HG02759 (cell line): ENCODE measurements around the gene IGFN1.
"Not testable (repeated sequence)": the region's sequence is repeated elsewhere in the genome, so short reads cannot be mapped to it uniquely, and the experiment has no call there.

Experiments used
- ATAC-seq: cut with Tn5 transposase; IDR thresholded peaks from one replicate; pipeline ENCODE4 v1.9.1; 2021; ENCODE audit warnings: mild to moderate bottlenecking, moderate library complexity; ENCODE audit not compliant: unreplicated experiment

Gene IGFN1

DNA sequence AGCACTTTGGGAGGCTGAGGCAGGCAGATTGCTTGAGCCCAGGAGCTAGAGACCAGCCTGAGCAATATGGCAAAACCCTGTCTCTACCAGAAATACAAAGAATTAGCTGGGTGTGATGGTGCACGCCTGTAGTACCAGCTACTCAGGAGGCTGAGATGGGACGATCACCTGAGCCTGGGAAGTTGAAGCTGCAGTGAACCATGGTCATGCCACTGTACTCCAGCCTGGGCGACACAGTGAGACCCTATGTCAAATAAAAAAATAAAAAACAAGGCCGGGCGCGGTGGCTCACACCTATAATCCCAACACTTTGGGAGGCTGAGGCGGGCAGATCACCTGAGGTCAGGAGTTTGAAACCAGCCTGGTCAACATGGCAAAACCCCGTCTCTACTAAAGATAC lies 27.6 kb upstream of the IGFN1 start:
- ATAC-seq, result not testable (repeated sequence)

DNA sequence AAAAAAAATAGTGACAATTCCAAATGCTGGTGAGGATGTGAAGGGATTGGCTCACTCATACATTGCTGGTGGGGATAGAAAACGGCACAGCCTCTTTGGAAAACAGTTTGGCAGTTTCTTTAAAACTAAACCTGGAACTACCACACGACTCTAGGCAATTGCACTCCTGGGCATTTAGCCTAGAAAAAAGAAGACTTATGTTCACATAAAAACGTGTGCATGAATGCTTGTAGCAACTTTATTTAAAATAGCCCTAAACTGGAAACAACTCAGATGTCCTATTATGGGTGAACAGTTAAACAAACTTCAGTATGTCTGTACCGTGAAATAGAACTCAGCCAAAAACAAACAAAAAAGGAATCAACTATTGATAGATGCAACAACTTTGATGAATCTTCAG lies 26.9 kb upstream of the IGFN1 start:
- ATAC-seq, result no peak

DNA sequence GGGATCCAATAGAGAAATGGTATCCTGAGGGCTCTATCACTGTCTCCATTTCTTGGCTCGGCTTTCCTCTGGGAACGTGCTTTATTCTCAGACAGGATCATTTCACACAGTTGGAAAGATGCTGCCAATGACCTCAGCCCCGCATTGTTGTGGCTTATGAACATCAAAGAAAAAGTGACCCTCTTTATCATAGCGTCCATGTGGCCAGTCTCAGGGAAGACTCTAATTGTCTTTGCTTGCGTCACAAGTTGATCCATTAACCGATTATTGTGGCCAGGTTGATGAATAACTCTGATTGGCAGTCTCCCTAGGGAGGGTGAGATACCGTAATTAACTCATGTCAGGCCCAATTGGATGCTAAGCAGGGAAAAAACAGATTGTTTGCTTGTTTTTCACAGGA lies 26.0 kb upstream of the IGFN1 start:
- no peak for ATAC-seq

DNA sequence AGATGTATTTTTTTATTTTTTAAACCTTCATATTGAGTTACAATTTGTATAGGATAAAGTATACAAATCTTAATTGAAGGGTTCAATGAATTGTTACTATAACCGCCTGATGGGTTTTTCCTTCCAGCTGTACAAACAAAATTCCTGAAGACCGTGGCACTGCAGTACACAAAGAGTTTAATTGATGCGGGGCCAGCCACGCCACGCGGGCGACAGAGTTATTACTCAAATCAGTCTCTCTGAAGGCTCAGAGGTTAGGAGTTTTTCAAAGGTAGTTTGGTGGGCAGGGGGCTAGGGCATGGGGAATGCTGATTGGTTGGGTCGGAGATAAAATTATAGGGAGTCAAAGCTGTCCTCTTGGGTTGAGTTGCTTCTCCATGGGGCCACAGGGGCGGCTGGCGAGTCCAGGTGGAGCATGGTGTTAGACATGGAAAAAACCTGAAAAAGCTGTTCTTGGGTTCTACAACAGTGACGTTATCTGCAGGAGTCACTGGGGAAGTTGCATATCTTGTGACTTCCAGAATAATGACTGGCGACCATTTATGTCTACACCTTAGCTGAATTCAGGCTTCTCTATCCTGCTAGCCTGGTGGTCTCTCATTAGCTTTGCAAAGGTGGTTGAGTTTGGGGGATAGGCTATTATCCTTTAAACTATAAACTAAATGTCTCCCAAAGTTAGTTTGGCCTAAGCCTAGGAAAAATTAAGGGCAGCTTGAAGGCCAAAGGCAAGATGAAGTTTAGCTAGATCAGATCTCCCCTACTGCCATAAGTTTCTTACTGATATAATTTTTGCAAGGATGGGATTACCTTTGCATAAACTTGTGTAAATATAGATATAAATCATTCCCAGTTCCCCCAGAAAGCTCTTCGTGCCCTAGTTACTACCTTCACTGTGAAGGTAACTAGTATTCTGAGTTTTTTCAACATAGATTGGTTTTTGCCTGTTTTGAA lies 23.3 kb upstream of the IGFN1 start:
- ATAC-seq, result no peak

DNA sequence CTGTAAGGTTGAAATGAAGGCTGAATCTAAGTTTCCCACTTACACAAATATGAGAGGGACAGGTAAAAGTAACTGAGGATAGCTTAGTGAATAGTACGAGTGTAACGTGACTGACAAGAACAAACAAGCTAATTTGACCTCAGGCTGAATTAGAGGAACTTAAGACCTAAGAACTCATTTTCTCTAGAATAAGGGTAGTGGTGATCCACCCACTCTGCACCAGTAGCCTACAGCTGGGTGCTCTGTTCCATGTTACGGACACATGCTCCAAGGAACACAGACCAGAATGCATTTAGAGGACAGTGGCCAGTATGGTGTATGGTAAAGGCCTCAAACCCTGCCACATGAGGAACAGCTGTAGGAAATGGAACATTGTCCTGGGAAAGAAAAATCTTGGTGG lies 21.4 kb upstream of the IGFN1 start:
- no peak for ATAC-seq

DNA sequence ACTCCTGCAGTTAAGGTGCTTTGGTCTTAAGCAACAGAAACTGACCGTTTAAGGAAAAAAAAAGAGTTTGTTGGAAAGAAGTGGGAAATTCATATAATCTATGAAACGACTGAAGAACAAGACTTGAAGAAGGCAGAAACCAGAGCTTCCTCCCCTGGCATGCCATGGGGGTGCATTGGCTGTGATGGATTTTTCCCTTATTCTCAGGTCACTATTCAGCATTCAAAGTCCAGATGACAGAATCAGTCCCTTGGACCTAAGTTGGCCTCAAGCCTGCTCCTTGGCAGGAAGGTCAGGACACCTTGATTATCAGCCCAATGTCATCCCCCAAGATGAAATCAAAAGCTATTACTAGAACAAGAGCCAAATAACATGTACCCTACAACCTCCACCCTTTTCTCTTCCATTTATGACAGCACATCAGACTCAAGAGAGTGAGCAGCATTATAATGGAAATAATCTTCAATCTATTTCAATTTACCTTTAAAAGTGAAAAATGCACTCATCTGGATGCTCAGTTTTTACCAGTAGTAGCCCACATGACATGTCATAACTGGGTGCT lies 20.6 kb upstream of the IGFN1 start:
- no peak for ATAC-seq

DNA sequence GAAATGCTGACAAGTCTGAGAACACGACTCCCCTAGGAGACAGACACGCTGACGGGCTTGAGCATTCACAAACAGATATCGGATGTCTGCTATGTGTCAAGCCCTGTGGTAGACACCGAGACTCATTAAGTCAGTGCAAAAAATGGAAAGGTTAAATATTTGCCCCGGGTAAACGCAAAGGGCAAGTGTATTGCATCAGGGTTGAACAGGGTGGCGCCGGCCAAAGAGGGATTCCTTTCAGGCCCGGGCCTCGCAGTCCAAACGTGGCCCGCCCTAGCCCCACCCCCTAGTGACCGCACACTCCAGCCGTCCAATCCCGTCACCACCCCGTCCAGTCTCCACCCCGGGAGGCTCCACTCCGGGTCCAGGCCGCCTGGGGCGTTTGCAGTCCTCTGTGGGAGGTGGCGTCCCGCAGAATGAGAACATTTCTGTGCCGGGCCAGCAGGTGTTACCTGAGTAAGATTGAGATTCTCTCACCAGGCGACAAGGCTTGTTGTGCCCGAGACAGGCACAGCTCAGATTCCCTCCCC lies 20.0 kb upstream of the IGFN1 start:
- peak; percentile 97 for ATAC-seq

DNA sequence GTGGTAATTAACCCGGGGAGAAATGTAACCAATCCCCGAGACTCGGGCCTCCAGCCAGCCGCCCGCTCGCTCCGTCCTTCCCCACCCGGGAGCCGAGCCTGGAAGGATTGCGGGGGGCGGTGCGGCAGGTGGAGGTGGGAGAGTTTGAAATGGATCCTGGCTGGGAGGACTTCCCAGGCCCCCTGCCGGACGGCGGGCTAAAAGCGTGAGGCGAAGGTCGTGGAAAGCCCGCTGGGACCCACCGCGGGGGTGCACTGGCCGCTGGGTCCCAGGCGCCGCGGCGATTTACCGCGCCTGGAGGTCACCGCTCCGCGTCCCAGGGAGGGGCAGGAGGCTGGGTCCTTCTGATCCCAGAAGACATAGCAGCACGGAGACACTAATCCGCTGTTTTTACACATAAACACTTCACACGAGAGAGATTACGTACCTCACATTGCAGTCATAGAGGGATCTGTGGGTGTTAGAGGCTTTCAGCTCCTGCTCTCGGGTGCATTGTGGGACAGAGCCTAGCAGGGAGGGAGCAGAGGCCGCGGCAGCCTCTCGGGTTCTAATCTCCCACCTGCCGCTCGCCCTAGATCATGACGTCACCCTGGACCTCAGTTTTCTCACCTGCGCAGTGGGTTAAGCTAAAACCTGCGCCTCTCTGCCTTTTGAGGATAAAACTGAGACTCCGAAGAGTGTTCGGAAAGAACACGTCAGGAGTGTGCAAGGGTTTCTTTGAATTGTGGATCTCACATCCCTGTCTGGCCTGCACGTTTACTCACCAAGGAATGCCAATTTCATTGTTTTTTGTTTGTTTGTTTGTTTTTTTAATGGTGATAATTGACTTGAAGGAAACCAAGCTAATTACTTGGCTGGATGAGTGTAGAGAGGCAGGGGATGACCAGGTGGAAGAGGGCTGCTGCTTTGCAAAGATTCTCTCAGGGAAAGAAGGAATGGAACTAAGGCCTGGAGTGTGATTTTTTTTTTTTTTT lies 19.3 kb upstream of the IGFN1 start:
- ATAC-seq, result peak; percentile 49

DNA sequence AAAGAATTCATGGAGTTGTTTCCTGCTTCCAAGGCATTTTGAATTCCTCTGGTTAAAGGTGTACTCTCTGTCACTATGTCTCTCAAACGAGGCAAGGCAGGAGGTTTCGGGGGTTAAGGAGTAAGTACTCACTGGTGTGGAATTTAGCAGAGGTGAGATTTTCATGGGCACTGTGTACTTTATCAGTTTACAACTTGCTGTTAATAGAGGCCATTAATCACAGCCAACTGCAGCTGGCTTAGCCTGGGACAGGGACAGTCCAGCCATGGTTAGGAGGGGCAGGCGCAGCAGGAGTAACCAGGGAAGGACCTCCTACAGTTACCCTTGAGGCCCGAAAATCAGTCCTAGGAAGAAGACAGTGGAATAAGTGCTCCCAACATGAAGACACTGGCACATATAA lies 18.3 kb upstream of the IGFN1 start:
- no peak for ATAC-seq

DNA sequence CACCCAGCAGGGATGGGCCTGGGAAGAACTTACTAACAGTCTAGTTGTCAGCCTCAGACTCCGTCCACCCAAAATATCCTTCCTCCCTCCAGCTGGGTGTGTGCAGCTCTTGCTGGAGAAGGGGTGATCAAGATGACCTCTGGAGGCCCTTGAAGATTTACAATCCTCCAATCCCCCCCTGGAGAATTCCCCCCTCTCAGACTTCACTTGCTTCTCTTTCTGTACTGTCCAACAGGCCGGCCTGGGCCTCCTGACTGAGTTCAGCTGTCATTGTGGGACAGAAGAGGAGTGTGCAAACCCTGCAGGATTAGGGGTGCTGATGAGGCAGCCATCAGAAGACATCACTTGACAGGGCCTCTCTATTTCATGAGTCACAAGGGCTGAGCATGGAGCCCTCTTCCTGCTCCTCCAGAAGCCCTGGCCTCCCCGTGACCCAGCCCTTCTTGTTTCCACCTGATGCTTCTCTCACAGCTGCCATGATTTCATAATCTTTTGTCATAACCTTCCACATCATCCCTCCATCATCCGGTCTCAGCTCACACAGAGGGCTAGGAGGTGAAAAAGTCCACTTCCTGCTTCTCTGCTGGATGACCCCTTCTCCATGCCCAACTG lies 17.5 kb upstream of the IGFN1 start:
- no peak for ATAC-seq

DNA sequence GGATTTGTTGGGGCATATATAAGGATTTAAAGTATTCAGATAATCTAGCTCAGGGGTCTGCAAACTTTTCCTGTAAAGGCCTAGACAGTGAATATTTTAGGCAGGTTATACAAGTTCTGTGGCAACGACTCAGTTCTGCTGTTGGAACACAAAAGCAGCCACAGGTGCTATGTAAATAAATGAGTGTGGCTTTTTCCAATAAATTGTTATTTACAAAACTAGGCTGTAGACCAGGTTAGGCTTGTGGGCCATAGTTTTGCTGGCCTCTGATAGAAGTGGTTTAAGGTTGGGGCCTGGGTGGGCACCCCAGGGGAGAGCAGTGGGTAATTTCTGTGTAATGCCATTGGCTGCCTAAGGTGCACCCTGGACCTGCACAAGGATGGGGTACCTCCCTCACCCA lies 16.9 kb upstream of the IGFN1 start:
- no peak for ATAC-seq

DNA sequence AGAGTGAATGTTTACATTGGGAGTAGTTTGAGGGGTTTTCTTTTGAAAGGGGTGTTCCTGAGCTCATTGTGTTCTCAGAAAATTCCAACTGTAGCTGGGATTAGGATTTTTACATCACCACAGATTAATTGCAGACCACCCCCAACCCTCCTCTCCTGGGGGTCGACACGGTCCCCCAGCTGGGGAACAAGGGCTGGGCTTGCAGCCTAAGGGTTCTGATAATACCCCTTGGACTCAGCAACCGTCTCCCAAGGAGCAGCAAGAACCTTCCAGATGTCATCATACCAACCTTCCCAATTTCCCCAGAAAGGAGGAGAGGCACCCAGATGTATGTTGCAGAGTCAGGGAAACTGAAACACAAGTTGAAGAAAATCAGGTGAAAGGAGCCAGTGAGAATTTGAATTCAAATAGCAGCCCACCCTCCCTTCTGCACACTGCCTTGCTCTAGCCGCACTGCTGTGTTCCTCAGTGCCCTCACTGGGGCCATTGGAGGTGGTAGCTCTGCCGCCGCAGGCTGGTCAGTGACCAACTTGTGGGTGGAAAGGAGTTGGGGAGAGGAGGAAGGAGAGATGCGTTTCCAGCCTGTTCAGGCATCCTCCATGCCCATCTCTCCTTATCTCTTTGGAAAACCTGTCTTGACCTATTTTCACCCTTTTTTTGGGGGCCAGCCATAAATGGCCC lies 14.7 kb upstream of the IGFN1 start:
- no peak for ATAC-seq

DNA sequence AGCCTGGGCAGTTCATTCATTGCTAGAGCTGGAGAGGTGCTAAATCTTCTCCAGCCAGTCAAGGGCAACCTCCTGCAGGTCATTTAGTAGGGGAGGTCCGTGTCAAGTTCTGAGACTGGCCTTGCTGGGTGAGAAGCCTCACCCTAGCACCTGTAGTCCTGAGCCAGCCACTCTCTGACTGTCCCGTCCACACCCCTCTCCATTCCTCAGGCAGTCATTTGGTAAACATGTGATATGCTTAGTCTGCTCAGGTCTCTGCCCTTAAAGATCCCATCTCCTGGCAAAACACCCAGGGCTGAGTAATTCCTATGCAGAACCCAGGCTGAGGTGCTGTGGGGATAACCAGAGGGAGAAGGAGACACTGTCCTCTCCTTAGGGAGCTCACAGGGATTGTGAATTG lies 13.7 kb upstream of the IGFN1 start:
- ATAC-seq, result no peak

DNA sequence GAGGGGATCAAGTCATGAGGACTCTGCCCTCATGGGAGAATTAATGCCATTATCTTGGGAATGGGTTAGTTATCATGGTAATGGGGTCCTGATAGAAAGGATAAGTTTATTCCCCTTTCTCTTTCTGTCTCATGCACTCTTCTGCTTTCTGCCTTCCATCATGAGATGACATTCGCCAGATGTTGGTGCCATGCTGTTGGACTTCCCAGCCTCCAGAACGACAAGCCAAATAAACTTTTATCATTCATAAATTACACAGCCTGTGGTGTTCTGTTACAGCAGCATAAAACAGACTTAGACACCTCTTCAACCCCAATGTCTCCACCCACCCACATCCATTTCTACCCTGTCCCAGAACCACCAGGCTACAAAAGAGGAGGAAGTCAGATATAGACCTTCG lies 11.9 kb upstream of the IGFN1 start:
- ATAC-seq, result no peak

DNA sequence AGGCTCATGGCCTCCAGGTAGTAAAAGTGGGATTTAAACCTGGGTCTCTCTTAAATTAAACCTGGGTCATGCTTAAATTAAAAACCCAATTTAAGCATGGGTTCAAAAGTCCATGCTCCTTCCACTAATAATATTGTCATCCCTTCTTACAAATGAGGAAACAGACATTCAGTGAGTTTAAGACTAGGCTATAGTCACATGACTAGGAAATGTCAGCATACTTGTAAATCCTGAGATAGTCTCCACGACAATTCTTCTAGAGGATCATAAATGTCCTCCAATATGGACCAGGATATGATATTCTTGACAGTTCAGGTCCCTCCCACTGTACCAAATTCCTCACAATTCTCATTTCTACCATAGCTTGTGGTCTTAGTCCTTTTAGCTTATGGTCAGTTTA lies 10.5 kb upstream of the IGFN1 start:
- ATAC-seq, result no peak

DNA sequence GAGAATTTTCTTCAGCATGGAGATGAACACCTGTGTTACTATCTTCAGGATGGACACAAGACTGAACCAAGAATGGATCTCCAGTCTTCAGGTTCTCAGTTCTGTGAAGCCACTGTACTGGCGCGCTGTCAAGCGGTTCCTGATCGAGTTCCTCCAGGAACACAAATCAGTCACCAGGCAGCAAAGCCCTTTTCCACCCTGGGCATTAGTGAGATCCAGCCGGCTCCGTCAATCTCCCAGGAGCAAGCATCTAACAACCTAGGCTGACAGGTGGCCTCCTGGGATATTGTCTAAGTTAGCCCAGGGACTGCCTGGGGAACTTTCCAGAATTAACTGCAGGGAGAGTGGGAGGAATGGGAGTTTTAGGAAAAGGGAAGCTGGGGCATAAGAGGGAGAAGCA lies 9.7 kb upstream of the IGFN1 start:
- no peak for ATAC-seq

DNA sequence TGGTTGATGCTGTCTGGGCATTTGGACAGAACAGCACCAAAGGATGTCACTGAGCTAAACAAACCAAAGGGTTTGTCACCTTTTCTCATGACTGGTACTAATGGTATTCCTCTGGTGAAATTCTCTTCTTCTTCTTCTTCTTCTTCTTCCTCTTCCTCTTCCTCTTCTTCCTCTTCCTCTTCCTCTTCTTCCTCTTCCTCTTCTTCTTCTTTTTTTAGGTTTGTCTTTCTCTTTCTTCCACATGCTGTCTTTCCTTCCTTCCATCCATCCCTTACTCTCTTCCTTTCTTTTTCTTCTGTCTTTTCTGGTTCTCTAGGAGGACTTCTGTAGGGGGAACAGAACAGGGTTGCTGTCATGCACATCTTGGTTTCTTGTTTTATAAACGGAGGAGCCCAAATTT lies 9.3 kb upstream of the IGFN1 start:
- no peak for ATAC-seq

DNA sequence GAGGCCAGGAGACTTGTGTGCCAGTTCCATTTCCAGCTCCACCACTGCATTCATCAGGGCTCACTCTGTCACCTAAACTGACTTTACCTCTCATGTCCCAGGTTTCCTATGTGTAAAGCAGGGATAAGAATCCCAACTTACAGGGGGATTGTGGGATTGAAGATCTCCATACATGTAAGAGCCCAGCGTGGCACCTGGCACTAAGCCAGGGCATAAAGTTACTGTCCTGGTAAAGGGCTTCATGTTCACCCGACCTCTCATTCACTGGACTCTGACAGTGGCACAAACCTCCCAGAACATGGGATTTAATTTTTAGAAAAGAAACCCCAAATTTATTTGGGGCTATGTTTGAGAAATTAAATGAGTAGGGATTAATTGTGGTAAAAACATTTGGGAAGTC lies 8.9 kb upstream of the IGFN1 start:
- ATAC-seq, result no peak

DNA sequence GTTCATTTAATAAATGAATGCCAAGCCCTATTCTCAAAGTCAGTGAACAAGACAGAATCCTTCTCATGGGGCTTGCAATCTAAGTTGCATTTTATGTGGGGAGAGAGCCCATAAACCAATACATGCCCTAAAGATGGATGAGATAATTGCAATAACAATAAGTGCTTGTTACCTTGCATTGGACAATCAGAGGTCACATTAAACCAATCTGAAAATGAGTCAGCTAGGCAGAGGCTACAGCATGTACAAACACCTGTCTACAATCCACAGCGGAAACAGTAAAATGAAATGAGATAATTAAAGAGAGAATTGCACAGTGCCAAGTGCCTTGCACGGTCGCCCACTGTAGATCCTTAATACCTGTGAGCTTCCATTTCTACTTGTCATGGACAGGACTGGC lies 7.4 kb upstream of the IGFN1 start:
- no peak for ATAC-seq

DNA sequence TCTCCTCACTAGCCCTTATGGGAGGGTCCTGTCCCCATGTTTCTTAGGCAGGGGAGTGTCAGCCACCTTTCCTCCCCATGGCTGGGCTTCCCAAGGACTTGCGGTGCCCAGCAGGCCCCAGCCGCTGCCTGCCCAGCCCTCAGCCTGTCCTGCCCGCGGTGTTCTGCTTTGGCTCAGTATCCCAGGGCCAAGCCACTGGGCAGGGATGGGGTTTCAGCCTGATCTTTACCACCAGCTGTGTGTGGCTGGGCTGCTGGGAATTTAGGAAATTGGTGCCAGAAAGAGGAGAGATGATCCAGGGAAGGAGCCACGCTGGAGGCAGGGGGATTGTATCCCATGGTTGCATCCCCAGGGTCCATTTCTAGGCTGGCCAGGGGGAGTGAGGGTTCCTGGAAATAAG lies 6.9 kb upstream of the IGFN1 start:
- ATAC-seq, result no peak
